ENCODE data around the gene SCRN1.

Gene SCRN1

DNA sequence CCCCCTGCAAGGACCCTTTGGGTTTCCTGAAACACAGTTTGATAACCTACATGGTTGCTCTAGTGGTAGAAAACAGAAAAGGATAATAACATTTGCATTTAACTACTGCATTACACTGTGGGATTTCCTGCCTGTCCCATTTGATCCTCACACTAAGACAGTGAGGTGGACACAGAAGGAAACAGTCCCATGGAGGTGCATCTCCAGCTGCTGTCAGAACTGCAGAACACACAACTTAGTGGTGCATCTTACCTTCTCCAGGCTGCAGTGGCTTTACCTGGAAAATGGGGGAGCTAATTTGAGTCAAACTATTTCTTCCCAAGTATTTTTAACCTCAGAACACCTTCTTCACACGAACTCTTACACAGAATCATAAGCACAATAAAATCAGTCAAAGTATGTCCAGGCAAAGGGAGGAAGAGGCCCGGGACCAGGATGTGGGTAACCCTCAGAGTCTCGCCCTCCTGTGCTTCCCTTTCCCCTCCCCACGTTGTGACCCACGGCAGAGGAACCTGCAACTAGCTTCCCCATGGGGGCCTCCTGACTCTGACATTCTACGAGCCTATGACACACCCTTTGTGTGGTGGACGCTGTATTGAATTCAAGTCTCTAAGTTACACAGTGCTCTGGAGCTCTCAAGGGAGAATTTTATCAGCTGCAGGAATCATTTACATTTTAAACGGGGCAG, 33.7 kb downstream of the SCRN1 start:
- H3K27ac ChIP-seq = no peak overlapping the region

GRCh38 chr7:29955075-29955792, 34.4 kb downstream of the SCRN1 start:
- H3K27ac ChIP-seq = no peak overlapping the region
- TF ChIP-seq ZFX (IDR thresholded peaks at IDR 0.05; ENCODE audit: borderline replicate concordance) = no peak
- TF ChIP-seq CTCF (IDR thresholded peaks at IDR 0.05) = no peak

More for the DNA sequence above, 33.7 kb downstream of the SCRN1 start:
- TF ChIP-seq ZFX (IDR thresholded peaks at IDR 0.05; ENCODE audit: borderline replicate concordance) (no peak), CTCF (IDR thresholded peaks at IDR 0.05) (no peak)

DNA sequence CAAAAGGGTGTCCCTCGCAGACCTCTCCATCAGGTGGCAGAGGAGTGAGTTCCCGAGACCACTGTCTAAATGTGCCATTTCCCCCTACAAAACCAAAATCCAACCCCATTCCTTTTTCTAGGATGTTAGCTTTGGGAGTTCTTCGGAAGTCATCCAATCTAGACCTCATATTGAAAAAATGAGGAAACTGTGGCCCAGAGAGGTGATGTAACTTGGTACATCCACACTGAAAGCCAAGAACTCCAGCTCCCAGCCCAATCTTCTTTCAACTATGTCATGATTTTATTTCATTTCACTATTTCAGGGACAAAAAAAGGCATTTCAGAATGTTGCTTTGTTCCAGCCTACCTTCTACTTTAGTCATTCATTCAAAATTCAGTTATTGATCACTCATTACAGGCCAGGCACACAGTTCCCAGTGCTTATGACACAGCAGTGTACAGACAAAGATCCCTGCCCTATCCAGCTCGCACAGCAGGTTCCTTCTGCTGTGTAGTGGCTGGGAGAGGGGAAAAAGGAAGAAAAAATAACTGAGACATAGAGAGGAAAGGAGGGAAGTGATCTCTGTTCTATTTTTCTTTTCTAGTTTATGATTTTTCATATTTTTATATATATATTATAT, 35.8 kb downstream of the SCRN1 start:
- no peak for TF ChIP-seq ZFX (IDR thresholded peaks at IDR 0.05; ENCODE audit: borderline replicate concordance)
- no peak for TF ChIP-seq CTCF (IDR thresholded peaks at IDR 0.05)
- no peak overlapping the region for H3K27ac ChIP-seq

- TF ChIP-seq ZFX (IDR thresholded peaks at IDR 0.05; ENCODE audit: borderline replicate concordance) (no peak), CTCF (IDR thresholded peaks at IDR 0.05) (no peak)
- H3K27ac ChIP-seq = no peak overlapping the region
These were observed 38.4 kb downstream of the SCRN1 start for GRCh38 chr7:29951206-29951605.

- TF ChIP-seq CTCF (IDR thresholded peaks at IDR 0.05) (no peak), ZFX (IDR thresholded peaks at IDR 0.05; ENCODE audit: borderline replicate concordance) (no peak)
- H3K27ac ChIP-seq = no peak overlapping the region
These were observed 39.1 kb downstream of the SCRN1 start for GRCh38 chr7:29950480-29950879.

- TF ChIP-seq CTCF (IDR thresholded peaks at IDR 0.05) (no peak), ZFX (IDR thresholded peaks at IDR 0.05; ENCODE audit: borderline replicate concordance) (no peak)
- no peak overlapping the region for H3K27ac ChIP-seq
These were observed 41.0 kb downstream of the SCRN1 start for GRCh38 chr7:29948587-29948986.
